Astrocyte (in vitro differentiated cells and primary cell): ENCODE results near the gene NCAM1.

Experiments
- CTCF ChIP-seq: IDR thresholded peaks from 2 replicates; pipeline ENCODE4 v1.5.1; 2011; ENCODE audit warnings: low read depth, mild to moderate bottlenecking, inconsistent platforms, low read length, moderate library complexity; ENCODE audit not compliant: insufficient read depth
- EZH2 ChIP-seq: IDR thresholded peaks from 2 replicates; pipeline ENCODE4 v1.6.1; 2012; ENCODE audit warnings: mild to moderate bottlenecking, low read length, inconsistent platforms; ENCODE audit not compliant: insufficient read depth

GRCh38 chr11:113148652-113149051, 187.4 kb downstream of the NCAM1 start:
- TF ChIP-seq CTCF (no peak), EZH2 (no peak)
